RWPE1 (cell line): ENCODE measurements around the gene SARS2.
"Not testable (repeated sequence)": the region's sequence is repeated elsewhere in the genome, so short reads cannot be mapped to it uniquely, and the experiment has no call there.

Experiments used
- CTCF ChIA-PET: fragments of 350-600 bp; sonication (Branson Sonifier 250); formaldehyde crosslinking; extraction: SDS; loops from one replicate; lab custom pipeline; 2021; lab: Yijun Ruan, JAX
- POLR2A ChIA-PET: fragments of 400-600 bp; formaldehyde crosslinking; extraction: SDS; loops from one replicate; lab custom pipeline; 2020; ENCODE audit warnings: antibody characterized with exemption; ENCODE audit not compliant: low non-redundant PET; lab: Yijun Ruan, JAX
- DNase-seq: peaks from one replicate; pipeline ENCODE4 v3.0.0; 2012; ENCODE audit warnings: low spot score
- H3K27ac ChIP-seq: fragments of 450-650 bp; 2 replicates; pipeline ENCODE4 v1.5.1; 2017
- CTCF ChIP-seq: fragments of 450-650 bp; conservative IDR thresholded peaks from 2 replicates; pipeline ENCODE4 v1.5.1; 2017; ENCODE audit warnings: low read depth, mild to moderate bottlenecking

Gene SARS2

GRCh38 chr19:38880076-38880881, 50.3 kb downstream of the SARS2 start:
- DNase-seq = no peak
- no peak overlapping the region for H3K27ac ChIP-seq
- TF ChIP-seq CTCF = no peak
- POLR2A ChIA-PET = no interaction called here
- CTCF ChIA-PET = no interaction called here

GRCh38 chr19:38879400-38879751, 51.2 kb downstream of the SARS2 start:
- H3K27ac ChIP-seq = peak overlapping the region; percentile 63; the same call in 1 of the 2 replicates
- ChIA-PET POLR2A (no interaction called here), CTCF (interaction anchor here (0.6 to 1.3 kb wide), 3 partner anchors 8 to 22 kb away, joined by 3 read pairs; no protein-coding TSS in a partner anchor)
- DNase-seq = no peak
- no peak for TF ChIP-seq CTCF

- POLR2A ChIA-PET = interaction anchor here (0.5 kb wide), 1 partner anchor 10 kb away, joined by 4 read pairs; no protein-coding TSS in a partner anchor
- H3K27ac ChIP-seq = peak overlapping the region; percentile 63
These were observed 51.8 kb downstream of the SARS2 start for GRCh38 chr19:38878575-38879399.

GRCh38 chr19:38877781-38878574, 52.6 kb downstream of the SARS2 start, which contains the start of gene RINL:
Gene RINL, minus strand, starts transcription at chr19:38878275. Its CDS starts 1,533 bp downstream, at chr19:38876742.
- CTCF ChIA-PET = interaction anchor here (1.3 kb wide), 1 partner anchor 15 kb away, joined by 3 read pairs; no protein-coding TSS in a partner anchor
- peak within 1 kb of the TSS; percentile 63 for H3K27ac ChIP-seq
- no peak for DNase-seq
- POLR2A ChIA-PET = no interaction called here
- TF ChIP-seq CTCF = no peak

More at GRCh38 chr19:38878575-38879399, 51.8 kb downstream of the SARS2 start:
- CTCF ChIA-PET = interaction anchor here (0.6 to 1.3 kb wide), 3 partner anchors 8 to 22 kb away, joined by 3 read pairs; no protein-coding TSS in a partner anchor
- no peak for TF ChIP-seq CTCF
- no peak for DNase-seq

- CTCF ChIA-PET = interaction anchor here (0.6 to 1.5 kb wide), 2 partner anchors 12 to 59 kb away, joined by 3 to 4 read pairs; no protein-coding TSS in a partner anchor
- no peak for TF ChIP-seq CTCF
- POLR2A ChIA-PET = interaction anchor here (0.6 kb wide), 1 partner anchor 27 kb away, joined by 3 read pairs; no protein-coding TSS in a partner anchor
- H3K27ac ChIP-seq = peak overlapping the region; percentile 19; the same call in 1 of the 2 replicates
- no peak for DNase-seq
These were observed 54.7 kb downstream of the SARS2 start for GRCh38 chr19:38875656-38876395.

GRCh38 chr19:38873400-38873799, 57.2 kb downstream of the SARS2 start:
- CTCF ChIA-PET = interaction anchor here (0.6 to 0.7 kb wide), 2 partner anchors 19 to 71 kb away, joined by 3 read pairs; no protein-coding TSS in a partner anchor
- DNase-seq, POLR2A ChIA-PET, H3K27ac ChIP-seq: not testable (repeated sequence)
